Caco-2 (cell line): ENCODE measurements around the gene TCOF1. TPM values are rescaled to one million over a fixed set of nuclear protein-coding genes. Genes with fewer than 3 reads are reported as not detected.

Experiments
- BruUV-seq: library from RNA; stranded (reverse); fragments of 400-500 nt; replicated peaks from 2 replicates; lab custom pipeline; 2021; lab: Mats Ljungman, UMichigan
- CTCF ChIA-PET: fragments of 300-600 bp; sonication (Branson Sonifier 250); formaldehyde crosslinking; loops from one replicate; lab custom pipeline; 2022; ENCODE audit warnings: antibody characterized with exemption; lab: Charles Lee
- POLR2A ChIA-PET: fragments of 300-600 bp; sonication (Branson Sonifier 250); formaldehyde crosslinking; loops from one replicate; lab custom pipeline; 2022; ENCODE audit warnings: antibody characterized with exemption; lab: Charles Lee
- DNase-seq, 2 experiments: peaks; one replicate each; pipeline versions ENCODE4 v3.0.0 to v3.0.0-alpha.2; 2020 to 2022
- H3K27me3 ChIP-seq: replicated peaks from 2 replicates; pipeline ENCODE4 v1.6.0; 2011; ENCODE audit warnings: low read length; ENCODE audit not compliant: control insufficient read depth, insufficient read depth
- H3K36me3 ChIP-seq: 2 replicates; pipeline ENCODE4 v1.5.1; 2011; ENCODE audit warnings: low read length; ENCODE audit not compliant: control insufficient read depth, insufficient read depth
- H3K4me1 ChIP-seq: fragments of 250-450 bp; sonication (Bioruptor Pico); 2 replicates; pipeline ENCODE4 v1.5.1; 2020; ENCODE audit warnings: mild to moderate bottlenecking
- H3K4me3 ChIP-seq: 2 replicates; pipeline ENCODE4 v1.5.1; 2011; ENCODE audit warnings: low read depth, mild to moderate bottlenecking, control low read depth, low read length
- H3K9me3 ChIP-seq: fragments of 250-450 bp; sonication (Bioruptor Pico); 2 replicates; pipeline ENCODE4 v1.5.1; 2020; ENCODE audit warnings: mild to moderate bottlenecking, moderate library complexity
- H3K27ac Mint-ChIP-seq: one replicate; pipeline ENCODE4 v1.8.0; 2022; ENCODE audit warnings: mixed read lengths; ENCODE audit not compliant: unreplicated experiment
- H3K27me3 Mint-ChIP-seq: one replicate; pipeline ENCODE4 v1.8.0; 2022; ENCODE audit warnings: mixed read lengths; ENCODE audit not compliant: insufficient read depth, unreplicated experiment
- H3K36me3 Mint-ChIP-seq: one replicate; pipeline ENCODE4 v1.8.0; 2022; ENCODE audit warnings: mild to moderate bottlenecking, mixed read lengths; ENCODE audit not compliant: insufficient read depth, unreplicated experiment
- H3K4me1 Mint-ChIP-seq: one replicate; pipeline ENCODE4 v1.8.0; 2022; ENCODE audit warnings: low read depth, mixed read lengths; ENCODE audit not compliant: unreplicated experiment
- H3K4me3 Mint-ChIP-seq: one replicate; pipeline ENCODE4 v1.8.0; 2022; ENCODE audit warnings: mild to moderate bottlenecking, moderate library complexity, mixed read lengths; ENCODE audit not compliant: unreplicated experiment
- H3K9me3 Mint-ChIP-seq: one replicate; pipeline ENCODE4 v1.8.0; 2022; ENCODE audit warnings: mixed read lengths; ENCODE audit not compliant: unreplicated experiment
- CTCF ChIP-seq, 2 experiments: fragments of 200-600 bp in 1 of 2; IDR thresholded peaks; 1 replicate in 1 of 2; 2 replicates in 1 of 2; pipeline versions ENCODE4 v1.5.1 to v1.8.0; 2011 to 2022; ENCODE audit warnings: antibody characterized with exemption in 1 of 2, control low read depth in 1 of 2, inconsistent platforms in 1 of 2, low read depth in 1 of 2, low read length in 1 of 2, mild to moderate bottlenecking in 1 of 2, moderate library complexity in 1 of 2; ENCODE audit not compliant: insufficient read depth in 1 of 2, severe bottlenecking in 1 of 2, unreplicated experiment in 1 of 2
- intact Hi-C: fragments of 100-400 bp; cut with micrococcal nuclease; formaldehyde crosslinking; loops from one replicate; pipeline ENCODE4 v1.10.0; 2022; ENCODE audit not compliant: unreplicated experiment
- total RNA-seq: library from RNA; stranded (reverse); gene quantifications from 2 replicates; pipeline ENCODE4 v1.2.3, GENCODE V29; 2022

Gene TCOF1
- total RNA-seq, 1 experiment from 2014 or later = 112 TPM

- intact Hi-C loops = no loop called here
- no TSS peak for BruUV-seq
- no peaks in the 10 kb centered on the region for H3K4me1 Mint-ChIP-seq
- peaks cover 81% of the 10 kb centered on the region for H3K36me3 Mint-ChIP-seq
- TF ChIP-seq CTCF (IDR thresholded peaks at IDR 0.05; ENCODE audit: insufficient read depth in 1 of 2, low read depth in 1 of 2, low read length in 1 of 2, severe bottlenecking in 1 of 2, unreplicated experiment in 1 of 2) = no peak
- peak overlapping the region; percentile 26 for H3K27ac Mint-ChIP-seq
- CTCF ChIA-PET = interaction anchor here (0.6 kb wide), 1 partner anchor 451 kb away, joined by 3 read pairs; no protein-coding TSS in a partner anchor
- Histone ChIP-seq H3K36me3 (peaks cover 6% of the 10 kb centered on the region), H3K4me3 (no peak overlapping the region), H3K4me1 (no peaks in the 10 kb centered on the region), H3K27me3 (no peaks in the 10 kb centered on the region), H3K9me3 (no peaks in the 10 kb centered on the region)
- no peak for DNase-seq
- no peaks in the 10 kb centered on the region for H3K27me3 Mint-ChIP-seq
- no peak overlapping the region for H3K4me3 Mint-ChIP-seq
- POLR2A ChIA-PET = no interaction called here
- H3K9me3 Mint-ChIP-seq = no peaks in the 10 kb centered on the region
Observed at GRCh38 chr5:150396267-150396666, 38.8 kb downstream of the TCOF1 start.

GRCh38 chr5:150397146-150397781 lies 39.8 kb downstream of the TCOF1 start:
- Mint-ChIP-seq H3K4me1 (no peaks in the 10 kb centered on the region), H3K27ac (no peak overlapping the region), H3K27me3 (no peaks in the 10 kb centered on the region), H3K36me3 (peaks cover 77% of the 10 kb centered on the region), H3K9me3 (no peaks in the 10 kb centered on the region), H3K4me3 (no peak overlapping the region)
- ChIA-PET CTCF (interaction anchor here (0.6 to 2.5 kb wide), 7 partner anchors 13 to 1510 kb away, joined by 3 to 17 read pairs (median 4); no protein-coding TSS in a partner anchor), POLR2A (no interaction called here)
- intact Hi-C loops = loop anchor here (1.0 kb wide), 1 partner anchor 39 kb away; no protein-coding TSS in a partner anchor
- Histone ChIP-seq H3K4me3 (no peak overlapping the region), H3K27me3 (no peaks in the 10 kb centered on the region), H3K36me3 (peaks cover 6% of the 10 kb centered on the region), H3K9me3 (no peaks in the 10 kb centered on the region), H3K4me1 (no peaks in the 10 kb centered on the region)
- TF ChIP-seq CTCF (IDR thresholded peaks at IDR 0.05; ENCODE audit: insufficient read depth in 1 of 2, low read depth in 1 of 2, low read length in 1 of 2, severe bottlenecking in 1 of 2, unreplicated experiment in 1 of 2) = peak; percentile 9 to 10
- no peak for DNase-seq
- BruUV-seq = no TSS peak

GRCh38 chr5:150397782-150398721 lies 40.6 kb downstream of the TCOF1 start:
- Mint-ChIP-seq H3K4me1 (no peaks in the 10 kb centered on the region), H3K36me3 (peaks cover 78% of the 10 kb centered on the region), H3K27me3 (no peaks in the 10 kb centered on the region), H3K4me3 (no peak overlapping the region), H3K27ac (no peak overlapping the region), H3K9me3 (no peaks in the 10 kb centered on the region)
- TF ChIP-seq CTCF (IDR thresholded peaks at IDR 0.05; ENCODE audit: insufficient read depth in 1 of 2, low read depth in 1 of 2, low read length in 1 of 2, severe bottlenecking in 1 of 2, unreplicated experiment in 1 of 2) = peak in 1 of 2 experiments; percentile 6
- no peak for DNase-seq
- H3K36me3 ChIP-seq = peaks cover 7% of the 10 kb centered on the region
- intact Hi-C loops = loop anchor here (1.0 kb wide), 1 partner anchor 38 kb away; no protein-coding TSS in a partner anchor
- no peaks in the 10 kb centered on the region for H3K4me1 ChIP-seq
- no peak overlapping the region for H3K4me3 ChIP-seq
- ChIA-PET CTCF (interaction anchor here (0.7 to 2.5 kb wide), 8 partner anchors 12 to 1511 kb away, joined by 3 to 17 read pairs (median 4); no protein-coding TSS in a partner anchor), POLR2A (no interaction called here)
- BruUV-seq = no TSS peak
- no peaks in the 10 kb centered on the region for H3K9me3 ChIP-seq
- H3K27me3 ChIP-seq = no peaks in the 10 kb centered on the region
